GM18519 (cell line): ENCODE data around the gene CTTNBP2NL.

ENCODE experiments used
- ATAC-seq: cut with Tn5 transposase; IDR thresholded peaks from one replicate; pipeline ENCODE4 v1.9.1; 2021; ENCODE audit warnings: mild to moderate bottlenecking, moderate library complexity; ENCODE audit not compliant: unreplicated experiment, low FRiP score

Gene CTTNBP2NL

GRCh38 chr1:112504661-112505399 is 108.8 kb downstream of the CTTNBP2NL start:
- ATAC-seq: no peak

GRCh38 chr1:112505400-112505785 is 109.4 kb downstream of the CTTNBP2NL start:
- ATAC-seq: no peak

- ATAC-seq: no peak
Measured at GRCh38 chr1:112505878-112506277, 109.9 kb downstream of the CTTNBP2NL start.

GRCh38 chr1:112506306-112506705 is 110.3 kb downstream of the CTTNBP2NL start:
- no peak for ATAC-seq

- ATAC-seq: no peak
Measured at GRCh38 chr1:112506731-112507130, 110.7 kb downstream of the CTTNBP2NL start.

- ATAC-seq: no peak
Measured at GRCh38 chr1:112507336-112507735, 111.3 kb downstream of the CTTNBP2NL start.

- no peak for ATAC-seq
Measured at GRCh38 chr1:112507921-112508277, 111.9 kb downstream of the CTTNBP2NL start.

- no peak for ATAC-seq
Measured at GRCh38 chr1:112508278-112509004, 112.4 kb downstream of the CTTNBP2NL start, which contains the start of gene WNT2B. Gene WNT2B (plus strand): TSS chr1:112508965. CDS start chr1:112509263, 298 bp downstream.

GRCh38 chr1:112509005-112509659 is 113.1 kb downstream of the CTTNBP2NL start:
- no peak for ATAC-seq

- ATAC-seq: no peak
Measured at GRCh38 chr1:112509660-112510178, 113.7 kb downstream of the CTTNBP2NL start.

GRCh38 chr1:112510340-112510739 is 114.3 kb downstream of the CTTNBP2NL start:
- no peak for ATAC-seq
